PC-3 (cell line): ENCODE measurements around the gene AK1.

ENCODE experiments used
- EZH2 ChIP-seq: fragments of 300-600 bp; sonication (generic); IDR thresholded peaks from one replicate; pipeline ENCODE4 v1.6.1; 2017; ENCODE audit warnings: antibody characterized with exemption, mild to moderate bottlenecking, low read length; ENCODE audit not compliant: unreplicated experiment
- TF ChIP-seq, protein P1 (sequence below): fragments of 300-600 bp; sonication (generic); conservative IDR thresholded peaks from 2 replicates; pipeline ENCODE4 v1.5.1; 2017; ENCODE audit warnings: antibody characterized with exemption, low read depth, mild to moderate bottlenecking, low read length

DNA sequence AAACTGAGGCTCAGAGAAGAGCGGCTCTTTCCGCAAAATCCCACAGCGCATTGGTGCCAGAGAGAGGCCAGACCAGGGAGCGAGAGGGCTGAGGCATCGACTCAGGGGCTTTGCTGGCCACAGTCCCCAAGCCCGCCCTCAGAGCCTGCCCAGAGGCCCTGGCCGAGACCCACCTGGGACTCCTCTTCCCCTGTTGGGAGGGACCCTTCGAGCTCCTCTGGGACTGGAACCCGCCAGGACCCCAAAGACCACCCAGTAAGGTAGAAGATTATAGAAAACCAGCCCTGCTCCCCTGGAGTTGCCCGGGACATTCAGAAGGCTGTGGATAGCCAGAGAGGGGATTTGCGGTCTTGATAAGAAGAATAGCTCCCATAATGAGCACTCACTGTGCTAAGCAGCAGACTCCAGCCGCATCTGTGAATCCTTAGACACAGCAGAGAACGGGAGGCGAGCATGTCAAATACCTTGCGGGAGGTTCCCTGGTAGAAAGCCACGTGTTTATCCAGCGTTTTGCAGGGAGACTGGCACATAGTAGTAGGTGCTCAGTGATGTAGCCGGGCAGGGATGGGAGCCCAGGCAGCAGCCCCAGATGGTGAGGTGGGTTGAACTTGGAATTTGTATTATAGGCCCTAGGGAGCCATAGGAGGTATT is 651 bp upstream of the AK1 start:
- TF ChIP-seq, protein P1, sequence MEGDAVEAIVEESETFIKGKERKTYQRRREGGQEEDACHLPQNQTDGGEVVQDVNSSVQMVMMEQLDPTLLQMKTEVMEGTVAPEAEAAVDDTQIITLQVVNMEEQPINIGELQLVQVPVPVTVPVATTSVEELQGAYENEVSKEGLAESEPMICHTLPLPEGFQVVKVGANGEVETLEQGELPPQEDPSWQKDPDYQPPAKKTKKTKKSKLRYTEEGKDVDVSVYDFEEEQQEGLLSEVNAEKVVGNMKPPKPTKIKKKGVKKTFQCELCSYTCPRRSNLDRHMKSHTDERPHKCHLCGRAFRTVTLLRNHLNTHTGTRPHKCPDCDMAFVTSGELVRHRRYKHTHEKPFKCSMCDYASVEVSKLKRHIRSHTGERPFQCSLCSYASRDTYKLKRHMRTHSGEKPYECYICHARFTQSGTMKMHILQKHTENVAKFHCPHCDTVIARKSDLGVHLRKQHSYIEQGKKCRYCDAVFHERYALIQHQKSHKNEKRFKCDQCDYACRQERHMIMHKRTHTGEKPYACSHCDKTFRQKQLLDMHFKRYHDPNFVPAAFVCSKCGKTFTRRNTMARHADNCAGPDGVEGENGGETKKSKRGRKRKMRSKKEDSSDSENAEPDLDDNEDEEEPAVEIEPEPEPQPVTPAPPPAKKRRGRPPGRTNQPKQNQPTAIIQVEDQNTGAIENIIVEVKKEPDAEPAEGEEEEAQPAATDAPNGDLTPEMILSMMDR: no peak
- TF ChIP-seq EZH2: no peak
